NOMO-1 (cell line): ENCODE measurements around the gene KRT9.
A peak's percentile ranks its signal among the peaks of the same experiment; 100 is the strongest.
"Not testable (repeated sequence)": the region's sequence is repeated elsewhere in the genome, so short reads cannot be mapped to it uniquely, and the experiment has no call there.

Experiments
- DNase-seq, 2 experiments: peaks; one replicate each; lab custom pipeline; 2025; ENCODE audit not compliant: unreplicated experiment in 2 of 2; lab: John Stamatoyannopoulos, UW

The KRT9 gene

DNA sequence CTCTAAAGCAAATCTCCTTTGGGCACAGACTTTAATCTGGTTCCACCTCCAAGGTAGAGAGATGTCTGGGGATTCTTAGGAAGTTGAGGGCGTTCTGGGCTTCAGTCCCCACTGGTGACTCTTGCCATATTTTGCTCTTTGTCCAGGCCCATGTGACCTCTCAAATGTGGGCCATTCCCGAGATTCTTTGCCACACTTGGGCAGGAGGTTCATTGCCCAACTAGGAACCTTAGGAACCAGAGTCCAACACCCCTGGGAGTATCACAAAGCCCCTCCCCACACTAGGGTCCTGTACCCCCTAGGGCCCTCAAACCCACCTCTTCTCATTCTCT lies 8.4 kb upstream of the KRT9 start:
- no peak for DNase-seq

DNA sequence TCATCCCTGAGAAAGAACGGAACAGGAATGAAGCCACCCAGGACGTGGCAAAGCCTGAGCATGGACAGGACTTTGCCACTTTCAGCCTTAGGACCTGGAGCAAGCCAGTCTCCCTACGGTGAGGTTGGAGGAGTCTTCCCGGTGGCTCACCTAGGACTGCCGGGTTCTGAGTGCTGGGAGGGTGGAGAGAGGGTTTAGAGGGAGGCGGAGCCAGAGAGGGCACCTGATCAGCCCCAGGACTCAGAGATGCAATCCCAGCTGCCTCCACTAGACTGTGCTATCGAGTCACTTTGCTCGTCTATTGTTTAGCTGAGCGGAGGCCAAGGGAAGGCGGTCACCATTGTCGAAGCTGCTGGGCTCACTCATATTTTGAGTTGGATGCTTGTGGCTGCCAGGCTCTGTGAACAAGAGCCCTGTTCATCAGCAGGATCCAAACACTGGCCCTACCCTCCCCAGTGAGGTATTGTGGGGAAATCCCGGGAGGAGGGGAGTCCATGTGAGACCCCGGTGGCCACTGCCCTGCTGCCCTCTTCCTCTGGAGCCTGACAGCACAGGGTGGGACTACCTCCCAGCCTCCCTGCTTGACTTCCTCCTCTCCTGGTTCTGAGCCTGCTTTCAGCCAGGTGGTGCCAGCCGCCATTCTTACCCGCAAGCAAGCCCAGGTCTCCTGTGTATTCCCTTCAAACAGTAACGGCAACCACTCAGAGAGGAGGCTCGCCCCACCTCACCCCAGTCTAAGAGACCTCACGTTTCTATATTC lies 7.8 kb upstream of the KRT9 start:
- DNase-seq, result peak; percentile 79 to 80

GRCh38 chr17:41578971-41579370 lies 7.1 kb upstream of the KRT9 start:
- no peak for DNase-seq

DNA sequence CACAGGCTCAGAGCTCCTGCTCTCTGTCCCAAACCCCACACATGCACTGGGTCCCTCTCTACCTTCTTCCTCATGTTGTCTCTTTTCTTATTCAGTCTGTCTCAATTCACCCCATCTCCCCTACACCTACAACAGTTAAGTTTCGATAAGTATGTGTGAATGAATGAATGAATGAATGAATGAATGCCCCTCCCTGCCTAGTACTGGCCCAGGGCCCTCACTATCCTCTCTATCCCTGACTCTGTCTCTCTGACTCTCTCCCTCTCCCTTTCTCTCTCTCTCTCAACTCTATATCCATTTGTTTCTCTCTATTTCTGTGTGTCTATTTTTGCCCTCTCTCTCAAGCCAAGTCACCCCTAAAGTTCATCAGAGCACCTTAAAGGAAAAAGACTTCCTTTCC lies 6.7 kb upstream of the KRT9 start:
- DNase-seq, result no peak

DNA sequence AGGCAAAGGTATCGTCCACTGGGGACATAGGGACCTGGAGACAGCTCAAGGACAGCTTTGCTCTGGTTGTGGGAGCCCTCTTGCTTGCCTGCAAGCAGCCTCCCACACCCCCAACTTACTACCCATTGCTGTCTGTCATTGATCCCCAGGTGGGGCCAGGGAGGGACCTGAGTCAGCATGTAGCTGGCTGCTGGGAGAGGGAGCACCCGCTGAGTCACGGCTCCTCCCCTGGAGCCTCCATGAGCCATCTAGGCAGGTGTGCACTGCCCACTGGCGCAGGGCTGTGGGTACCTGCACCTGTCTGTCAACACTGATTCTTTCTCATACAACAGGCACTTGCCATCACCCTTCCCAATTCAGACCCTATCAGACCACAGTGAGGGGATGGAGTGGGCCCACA lies 4.9 kb upstream of the KRT9 start:
- not testable (repeated sequence) for DNase-seq

DNA sequence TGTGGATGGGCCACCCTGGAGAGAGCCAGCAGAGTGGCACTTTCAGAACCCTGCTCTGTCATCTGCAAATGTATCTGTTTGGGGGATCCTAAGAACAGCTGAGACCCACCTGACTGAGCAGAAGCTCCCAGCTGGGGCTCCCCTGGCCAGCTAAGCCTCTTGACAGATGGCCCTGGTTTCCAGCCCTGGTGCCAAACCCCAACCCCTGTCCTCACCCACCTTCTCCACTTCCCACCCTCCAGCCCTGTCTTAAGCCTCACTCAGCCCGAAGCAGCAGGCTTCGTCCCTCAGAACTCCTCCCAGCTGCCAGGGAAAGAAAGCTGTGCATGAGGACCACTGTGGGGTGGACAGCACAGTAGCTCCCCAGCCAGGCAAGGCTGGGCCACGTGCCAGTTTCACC lies 3.5 kb upstream of the KRT9 start:
- DNase-seq, result no peak

DNA sequence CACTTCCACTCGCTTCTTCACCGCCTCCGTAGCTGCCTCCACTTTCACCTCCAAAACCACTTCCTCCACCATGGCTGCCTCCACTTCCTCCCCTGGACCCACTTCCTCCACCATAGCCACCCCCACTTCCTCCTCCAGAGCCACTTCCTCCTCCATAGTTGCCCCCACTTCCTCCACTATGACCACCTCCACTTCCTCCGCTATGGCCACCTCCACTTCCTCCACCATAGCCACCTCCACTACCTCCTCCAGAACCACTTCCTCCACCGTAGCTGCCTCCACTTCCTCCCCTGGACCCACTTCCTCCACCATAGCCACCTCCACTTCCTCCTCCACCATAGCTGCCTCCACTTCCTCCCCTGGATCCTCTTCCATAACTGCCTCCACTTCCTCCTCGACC lies 4.5 kb downstream of the KRT9 start:
- DNase-seq, result no peak

GRCh38 chr17:41565338-41565737 lies 6.5 kb downstream of the KRT9 start:
- DNase-seq, result no peak

GRCh38 chr17:41563607-41564170 lies 8.2 kb downstream of the KRT9 start:
- no peak for DNase-seq

DNA sequence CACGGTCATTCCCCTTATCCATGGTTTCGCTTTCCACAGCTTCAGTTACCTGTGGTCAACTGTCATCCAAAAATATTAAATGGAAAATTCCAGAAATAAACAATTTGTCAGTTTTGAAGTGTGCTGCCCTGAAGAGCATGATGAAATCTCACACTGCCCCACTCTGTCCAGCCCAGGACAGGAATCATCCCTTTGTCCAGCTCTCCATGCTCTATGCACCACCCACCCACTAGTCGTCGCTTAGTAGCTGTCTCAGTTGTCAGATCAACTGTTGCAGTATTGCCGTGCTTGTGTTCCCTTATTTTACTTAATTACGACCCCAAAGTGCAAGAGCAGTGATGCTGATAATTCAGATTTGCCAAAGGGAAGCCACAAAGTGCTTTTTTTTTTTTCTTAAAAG lies 10.3 kb downstream of the KRT9 start:
- no peak for DNase-seq

- no peak for DNase-seq
Measured at GRCh38 chr17:41559548-41559947, 12.3 kb downstream of the KRT9 start.

- DNase-seq, result no peak
Measured at GRCh38 chr17:41556931-41557330, 14.9 kb downstream of the KRT9 start.

DNA sequence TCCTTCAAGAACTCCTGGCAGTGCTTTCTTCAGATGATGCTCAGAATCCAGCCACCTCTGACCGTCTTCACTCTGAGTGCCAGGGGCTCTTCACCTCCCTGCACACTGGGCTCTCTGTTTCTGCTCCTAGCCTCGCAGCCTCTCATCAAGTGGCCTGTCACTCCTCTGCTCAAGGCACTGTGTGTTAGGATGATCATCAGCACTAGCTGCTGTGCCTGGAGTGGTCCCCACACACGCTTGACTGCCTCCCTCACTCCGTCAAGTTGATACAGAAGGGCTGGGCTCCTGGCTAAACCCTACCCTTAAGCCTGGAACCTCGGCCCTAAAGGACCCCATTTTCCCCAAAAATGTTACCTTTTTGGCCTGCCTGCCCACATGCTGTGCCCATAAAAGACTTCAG lies 15.6 kb downstream of the KRT9 start:
- DNase-seq, result no peak

DNA sequence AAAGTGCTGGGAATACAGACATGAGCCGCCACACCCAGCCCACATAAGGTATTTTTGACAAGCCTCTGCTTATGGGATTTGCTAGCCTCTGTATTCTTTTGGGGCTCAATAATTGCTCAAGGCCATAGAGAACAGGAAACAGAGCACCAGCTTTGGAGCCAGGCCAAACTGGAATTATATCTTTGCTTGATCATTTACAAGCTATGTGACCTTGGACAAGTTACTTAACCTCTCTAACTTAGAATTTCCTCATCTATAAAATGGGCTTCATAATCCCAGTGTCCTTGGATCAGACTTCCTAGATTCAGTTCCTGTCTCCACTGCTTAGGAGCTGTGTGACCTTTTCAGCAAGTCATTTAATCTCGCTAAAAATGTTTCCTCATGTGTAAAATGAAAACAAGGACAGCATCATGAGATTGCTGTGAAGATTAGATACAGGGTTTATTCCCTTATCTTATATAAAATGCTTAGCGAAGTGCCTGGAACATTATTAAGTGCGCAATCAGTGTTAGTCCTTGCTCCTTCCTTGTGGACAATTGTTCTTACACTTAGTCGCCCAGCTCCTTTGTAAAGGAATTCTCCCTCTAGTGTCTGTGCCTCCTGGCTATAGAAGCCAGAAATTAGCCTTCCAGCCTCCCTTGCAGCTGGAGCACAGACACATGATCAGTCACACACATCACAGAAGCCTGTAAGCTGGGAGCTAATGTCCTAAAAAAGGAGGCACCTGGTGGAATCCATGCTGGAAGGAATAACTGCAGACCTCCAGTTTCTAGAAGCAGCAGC lies 16.6 kb downstream of the KRT9 start:
- DNase-seq, result no peak

- no peak for DNase-seq
Measured at GRCh38 chr17:41553987-41554680, 17.7 kb downstream of the KRT9 start.

GRCh38 chr17:41553176-41553575 lies 18.7 kb downstream of the KRT9 start:
- DNase-seq, result no peak

DNA sequence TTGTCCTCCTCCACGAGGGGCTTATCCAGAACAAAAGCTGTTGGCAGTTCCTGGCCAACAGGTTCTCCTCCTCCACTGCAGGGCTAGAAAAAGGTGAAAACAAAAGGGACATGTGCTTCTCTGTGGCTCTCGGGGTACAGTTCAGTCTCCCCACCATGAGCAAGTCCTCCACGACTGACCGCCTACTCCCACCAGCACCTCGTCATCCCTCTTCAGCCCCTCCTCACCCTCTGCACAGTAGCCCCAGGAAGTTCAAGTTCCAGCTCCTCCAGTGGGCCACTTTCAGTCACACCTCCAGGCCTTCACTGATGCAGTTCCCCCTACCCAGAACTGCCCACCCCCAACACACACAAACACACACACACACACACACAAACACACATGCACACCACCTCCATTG lies 19.4 kb downstream of the KRT9 start:
- DNase-seq, result no peak

DNA sequence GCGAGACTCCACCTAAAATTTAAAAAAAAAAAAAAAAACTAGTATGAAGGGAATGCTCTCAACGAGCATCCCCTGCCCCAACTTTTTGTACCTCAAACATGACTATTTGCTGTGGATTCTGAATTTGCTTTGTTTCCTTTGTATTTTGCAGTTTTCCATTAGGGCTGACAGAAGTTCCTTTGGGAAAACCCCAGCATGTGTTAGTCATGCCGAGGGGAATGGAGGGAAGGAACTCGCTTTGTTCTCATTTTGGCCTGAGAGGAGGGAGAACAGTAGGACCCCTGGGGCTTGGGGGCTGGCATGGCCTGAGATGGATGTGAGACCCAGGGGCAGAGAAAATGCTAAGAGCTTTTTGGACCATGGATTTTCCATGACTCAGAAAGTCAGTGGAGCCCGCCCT lies 20.5 kb downstream of the KRT9 start:
- DNase-seq, result no peak

GRCh38 chr17:41549596-41550039 lies 22.2 kb downstream of the KRT9 start:
- no peak for DNase-seq

- DNase-seq, result peak; percentile 69 to 86
Measured at GRCh38 chr17:41548844-41549595, 22.8 kb downstream of the KRT9 start.
